ENCODE results near the gene MOB1A.

DNA sequence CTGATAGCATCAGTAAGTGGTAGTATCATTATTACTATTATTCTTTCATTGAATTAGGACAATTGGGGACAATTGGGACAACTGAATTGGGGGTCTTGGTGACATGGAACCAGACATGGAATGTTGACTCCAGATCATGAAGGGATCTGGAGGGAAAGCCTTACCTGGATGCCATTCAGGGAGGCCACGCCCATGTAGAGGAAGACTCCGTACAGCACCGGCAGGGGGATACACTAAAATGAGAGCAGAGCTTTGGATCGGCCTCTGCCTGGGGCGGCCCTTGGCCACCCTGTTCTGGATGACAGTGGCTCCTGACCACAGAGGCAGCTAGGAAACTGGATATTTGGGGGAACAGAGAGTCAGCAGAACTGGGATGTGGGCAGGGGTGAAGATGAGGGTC is 49.0 kb upstream of the MOB1A start:
- TF ChIP-seq, protein P1, sequence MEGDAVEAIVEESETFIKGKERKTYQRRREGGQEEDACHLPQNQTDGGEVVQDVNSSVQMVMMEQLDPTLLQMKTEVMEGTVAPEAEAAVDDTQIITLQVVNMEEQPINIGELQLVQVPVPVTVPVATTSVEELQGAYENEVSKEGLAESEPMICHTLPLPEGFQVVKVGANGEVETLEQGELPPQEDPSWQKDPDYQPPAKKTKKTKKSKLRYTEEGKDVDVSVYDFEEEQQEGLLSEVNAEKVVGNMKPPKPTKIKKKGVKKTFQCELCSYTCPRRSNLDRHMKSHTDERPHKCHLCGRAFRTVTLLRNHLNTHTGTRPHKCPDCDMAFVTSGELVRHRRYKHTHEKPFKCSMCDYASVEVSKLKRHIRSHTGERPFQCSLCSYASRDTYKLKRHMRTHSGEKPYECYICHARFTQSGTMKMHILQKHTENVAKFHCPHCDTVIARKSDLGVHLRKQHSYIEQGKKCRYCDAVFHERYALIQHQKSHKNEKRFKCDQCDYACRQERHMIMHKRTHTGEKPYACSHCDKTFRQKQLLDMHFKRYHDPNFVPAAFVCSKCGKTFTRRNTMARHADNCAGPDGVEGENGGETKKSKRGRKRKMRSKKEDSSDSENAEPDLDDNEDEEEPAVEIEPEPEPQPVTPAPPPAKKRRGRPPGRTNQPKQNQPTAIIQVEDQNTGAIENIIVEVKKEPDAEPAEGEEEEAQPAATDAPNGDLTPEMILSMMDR (IDR thresholded peaks at IDR 0.05; ENCODE audit: low read depth, low read length): no peak
- TF ChIP-seq EZH2phosphoT487 (IDR thresholded peaks at IDR 0.05; ENCODE audit: low read depth): no peak

Measured in OCI-LY3 (cell line).